Stimulated activated CD8-positive, alpha-beta memory T cell treated with anti-CD3 and anti-CD28 coated beads, Interleukin-15, amount 100 ng/mL, for 1 hour (primary cell): ENCODE results near the gene SLIT3.

ENCODE experiments used
- DNase-seq: peaks from one replicate; pipeline ENCODE4 v3.0.0-alpha.2; 2020; ENCODE audit warnings: low read depth

The SLIT3 gene

GRCh38 chr5:168929656-168930055 lies 371.3 kb downstream of the SLIT3 start:
- no peak for DNase-seq

- no peak for DNase-seq
These were observed 375.8 kb downstream of the SLIT3 start for GRCh38 chr5:168925160-168925559.

GRCh38 chr5:168921147-168921866 lies 379.6 kb downstream of the SLIT3 start:
- DNase-seq, result no peak

DNA sequence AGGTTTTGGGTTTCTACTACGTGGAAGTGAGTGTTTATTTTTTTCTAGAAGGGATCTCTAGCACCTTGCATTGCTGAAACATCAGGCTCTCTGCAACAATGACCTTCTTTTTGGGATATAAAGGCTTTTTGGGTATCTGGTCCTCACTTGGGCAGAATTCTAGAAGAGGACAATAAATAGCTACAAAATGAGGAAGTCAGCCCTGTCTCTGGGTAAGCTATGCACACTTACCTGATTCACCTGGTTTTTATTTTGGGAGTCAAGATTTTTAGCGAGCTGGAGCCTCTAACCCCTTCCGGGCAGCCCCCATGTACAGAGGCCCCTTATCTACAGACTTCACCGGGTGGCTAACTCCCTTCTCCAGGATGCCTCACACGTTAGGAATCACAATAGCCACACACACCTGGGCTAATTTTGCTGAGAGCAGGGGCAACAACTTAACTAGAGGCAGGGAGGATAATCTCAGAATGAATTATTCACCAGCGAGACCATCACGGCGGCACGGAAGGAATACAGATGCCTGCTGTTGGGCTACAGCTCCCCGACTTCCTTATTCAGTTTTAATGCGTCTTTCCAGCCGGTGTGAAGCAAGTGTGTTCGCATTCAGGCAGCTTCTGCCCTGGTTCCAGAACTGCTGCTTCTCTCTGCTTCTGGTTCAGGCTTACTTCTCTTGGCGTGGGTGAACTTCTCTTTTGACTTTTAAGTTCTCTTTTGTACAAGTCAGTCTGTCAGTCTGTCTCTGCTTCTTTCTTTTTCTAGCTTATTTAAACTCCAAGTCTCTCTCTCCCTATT lies 380.7 kb downstream of the SLIT3 start:
- no peak for DNase-seq

DNA sequence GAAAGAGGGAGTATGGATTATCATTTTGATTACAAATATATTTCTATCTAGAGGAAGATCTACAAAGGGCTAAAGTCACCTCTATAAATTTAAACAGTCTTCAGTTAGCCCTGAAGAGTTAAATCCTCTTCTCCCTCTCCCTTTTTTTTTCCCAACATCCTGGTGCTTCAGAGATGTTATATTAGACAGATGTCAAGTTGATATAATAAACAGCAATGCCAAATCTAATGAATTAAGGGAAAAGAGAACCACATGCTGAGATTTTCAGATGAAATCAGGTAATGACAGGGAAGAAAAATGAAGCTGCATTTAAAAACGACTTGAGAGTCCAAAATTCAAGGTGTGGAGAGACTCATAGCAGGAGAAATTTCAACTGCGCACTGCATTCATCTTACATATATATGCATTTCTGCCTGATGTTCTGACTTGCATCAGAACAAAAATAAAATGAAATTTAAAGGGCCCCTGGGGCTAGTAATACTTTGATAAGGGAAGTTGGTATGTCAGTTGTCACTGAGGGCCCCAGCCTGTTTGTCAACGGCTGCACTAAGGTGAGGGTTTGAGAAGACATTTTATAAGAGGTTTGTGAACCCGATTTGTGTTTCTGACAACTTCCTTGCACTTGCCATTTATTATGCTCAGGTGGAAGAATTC lies 382.9 kb downstream of the SLIT3 start:
- no peak for DNase-seq

DNA sequence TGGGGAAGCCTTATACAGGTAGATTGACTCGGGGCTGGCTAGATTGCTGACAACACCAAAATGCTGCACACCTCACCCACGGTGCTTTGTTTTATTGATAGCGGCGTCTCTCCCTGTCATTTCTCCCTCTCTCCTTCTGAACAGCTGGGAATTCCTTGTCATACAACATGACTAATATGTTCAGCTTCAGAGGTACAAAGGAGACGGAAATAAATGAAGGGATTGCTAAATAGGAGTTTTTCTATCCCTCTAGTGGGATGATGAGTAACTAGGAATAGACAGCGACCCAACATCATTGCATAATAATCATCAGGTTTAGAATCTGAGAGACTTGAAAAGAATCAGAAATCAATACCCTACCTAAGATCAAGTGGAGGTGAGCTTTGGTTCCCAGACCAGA lies 384.1 kb downstream of the SLIT3 start:
- DNase-seq, result no peak

GRCh38 chr5:168916266-168916665 lies 384.7 kb downstream of the SLIT3 start:
- no peak for DNase-seq

DNA sequence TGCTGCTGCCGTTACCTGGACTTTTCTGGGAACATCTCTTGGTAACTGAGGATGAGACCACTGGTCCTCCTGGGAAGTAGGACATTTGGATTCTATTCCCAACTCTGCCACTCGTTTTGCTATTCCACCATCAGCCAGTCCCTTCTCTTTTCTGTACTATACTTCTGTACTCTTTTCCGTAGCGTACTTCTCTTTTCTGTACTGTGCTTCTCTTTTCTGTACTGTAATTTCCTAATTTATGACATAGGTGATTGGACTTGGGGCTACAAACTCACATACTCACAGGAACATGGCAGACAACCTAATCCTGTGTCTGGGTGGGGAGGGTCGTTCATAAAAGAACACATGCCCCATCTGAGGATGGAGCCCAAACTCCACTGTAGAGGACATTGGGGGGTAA lies 386.4 kb downstream of the SLIT3 start:
- DNase-seq, result no peak

GRCh38 chr5:168910874-168911273 lies 390.1 kb downstream of the SLIT3 start:
- no peak for DNase-seq

- no peak for DNase-seq
These were observed 392.7 kb downstream of the SLIT3 start for GRCh38 chr5:168908207-168908606.

DNA sequence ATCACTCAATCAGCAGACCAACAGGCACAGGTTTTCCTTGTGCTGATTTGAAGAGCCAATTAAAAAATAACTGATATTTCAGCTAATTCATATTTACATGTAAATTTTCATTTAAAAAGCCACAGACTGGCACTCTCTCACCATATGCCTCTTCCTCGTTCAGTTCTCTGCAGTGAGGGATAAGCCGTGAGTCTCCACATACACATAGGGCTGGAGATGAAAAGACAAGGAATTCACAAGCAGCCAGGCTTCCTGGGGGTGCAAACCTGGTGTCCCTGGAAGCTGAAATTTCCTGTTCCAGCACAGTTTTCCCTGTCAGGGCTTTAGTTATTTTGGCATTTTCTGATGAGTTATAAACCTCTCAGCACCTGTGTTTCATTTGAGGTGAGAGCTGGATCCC lies 397.9 kb downstream of the SLIT3 start:
- DNase-seq, result no peak

- DNase-seq, result no peak
These were observed 401.3 kb downstream of the SLIT3 start for GRCh38 chr5:168899673-168900072.

- no peak for DNase-seq
These were observed 401.7 kb downstream of the SLIT3 start for GRCh38 chr5:168899264-168899663.

DNA sequence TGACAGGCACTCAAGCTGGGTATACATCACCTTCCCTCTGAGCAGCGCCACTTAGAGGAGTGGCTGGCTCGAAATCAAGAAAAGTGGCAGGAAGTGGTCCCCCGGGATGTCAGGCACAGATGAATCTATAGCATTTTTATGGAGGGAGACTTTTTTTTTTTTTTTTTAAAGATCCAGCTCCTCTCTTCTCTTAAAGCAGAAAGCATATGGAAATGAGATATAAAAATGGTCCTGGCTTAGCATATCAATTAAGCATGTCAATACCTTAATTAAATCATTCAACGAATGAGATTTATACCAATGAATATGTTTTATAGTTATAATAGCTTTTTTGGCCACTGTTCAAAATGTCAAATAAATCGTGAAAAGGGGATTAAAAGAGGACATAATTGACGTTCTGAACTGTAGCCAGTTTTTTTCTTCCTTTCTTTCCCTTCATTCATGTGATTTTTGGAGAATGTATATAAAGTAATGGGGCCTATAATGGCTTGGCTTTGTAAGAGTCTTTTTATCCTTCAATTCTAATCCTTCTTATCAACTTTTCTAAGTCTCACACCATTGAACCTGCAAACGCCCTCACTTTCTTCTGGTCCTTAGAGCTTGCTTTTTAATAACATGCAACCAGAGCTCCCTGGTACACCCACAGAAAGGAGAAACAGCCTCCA lies 402.6 kb downstream of the SLIT3 start:
- no peak for DNase-seq

GRCh38 chr5:168897387-168898122 lies 403.4 kb downstream of the SLIT3 start:
- no peak for DNase-seq

- no peak for DNase-seq
These were observed 405.5 kb downstream of the SLIT3 start for GRCh38 chr5:168895295-168896071.

GRCh38 chr5:168893283-168893682 lies 407.7 kb downstream of the SLIT3 start:
- no peak for DNase-seq

- no peak for DNase-seq
These were observed 408.2 kb downstream of the SLIT3 start for GRCh38 chr5:168892618-168893186.

- no peak for DNase-seq
These were observed 409.8 kb downstream of the SLIT3 start for GRCh38 chr5:168890816-168891812.
